HCT116 (cell line): ENCODE data around the gene SH2B3. TPM values are rescaled to one million over a fixed set of nuclear protein-coding genes. Genes with fewer than 3 reads are reported as not detected.

ENCODE experiments used
- ATAC-seq: fragments of 200-7000 bp; cut with Tn5 transposase; 2 replicates; pipeline ENCODE4 v1.9.1; 2020; ENCODE audit warnings: mild to moderate bottlenecking, moderate library complexity
- BruUV-seq: library from RNA; stranded (reverse); fragments of 400-500 nt; replicated peaks from 2 replicates; lab custom pipeline; 2021; lab: Mats Ljungman, UMichigan
- CTCF ChIA-PET: fragments of 300-600 bp; sonication (Branson Sonifier 250); formaldehyde crosslinking; loops from one replicate; lab custom pipeline; 2021; ENCODE audit warnings: antibody characterized with exemption; lab: Charles Lee
- POLR2A ChIA-PET: fragments of 300-600, 350-600 bp; sonication (Branson Sonifier 250); formaldehyde crosslinking; loops from one replicate; lab custom pipeline; 2021; ENCODE audit warnings: antibody characterized with exemption; lab: Charles Lee
- RAD21 ChIA-PET, 2 experiments: fragments of 300-600 bp; sonication (Branson Sonifier 250); formaldehyde crosslinking; loops; one replicate each; lab custom pipeline; 2023; ENCODE audit warnings: low total read pairs in 2 of 2; ENCODE audit not compliant: uncharacterized antibody in 2 of 2, unreplicated experiment in 2 of 2, low non-redundant PET in 1 of 2; lab: Charles Lee
- DNase-seq: peaks from one replicate; pipeline ENCODE4 v3.0.0-alpha.2; 2010; ENCODE audit warnings: low read depth, low spot score
- H2AFZ ChIP-seq: fragments of 200-600 bp; shearing (Covaris generic), sonication (generic); 2 replicates; pipeline ENCODE4 v1.6.1; 2017; ENCODE audit warnings: low read depth, mixed run types, mixed read lengths, antibody characterized with exemption, low read length; ENCODE audit not compliant: poor library complexity, severe bottlenecking
- H3K27ac ChIP-seq: 2 replicates; pipeline ENCODE4 v1.5.1; 2012; ENCODE audit warnings: low read depth, low read length
- H3K27me3 ChIP-seq: fragments of 200-600 bp; sonication (generic); 2 replicates; pipeline ENCODE4 v1.6.1; 2016; ENCODE audit warnings: mixed run types, low read length, mixed read lengths; ENCODE audit not compliant: insufficient read depth
- H3K36me3 ChIP-seq, 2 experiments: fragments of 200-500 bp in 1 of 2; fragments of 200-600 bp in 1 of 2; sonication (Bioruptor generic) in 1 of 2; sonication (generic) in 1 of 2; 2 replicates each; pipeline versions ENCODE4 v1.5.1 to v1.6.1; 2014 to 2016; ENCODE audit warnings: low read length in 2 of 2, inconsistent platforms in 1 of 2, mixed read lengths in 1 of 2, mixed run types in 1 of 2; ENCODE audit not compliant: insufficient read depth in 2 of 2, control insufficient read depth in 1 of 2
- H3K4me1 ChIP-seq, 2 experiments: fragments of 200-600 bp in 1 of 2; sonication (generic) in 1 of 2; 2 replicates each; pipeline versions ENCODE4 v1.5.1 to v1.6.1; 2012 to 2017; ENCODE audit warnings: low read length in 2 of 2, inconsistent platforms in 1 of 2, mild to moderate bottlenecking in 1 of 2, mixed read lengths in 1 of 2, mixed run types in 1 of 2, moderate library complexity in 1 of 2; ENCODE audit not compliant: insufficient read depth in 2 of 2, control insufficient read depth in 1 of 2
- H3K4me2 ChIP-seq: fragments of 200-600 bp; sonication (generic); 2 replicates; pipeline ENCODE4 v1.6.1; 2017; ENCODE audit warnings: mixed run types, low read length, mixed read lengths
- H3K4me3 ChIP-seq, 2 experiments: fragments of 200-600 bp in 1 of 2; sonication (generic) in 1 of 2; replicated peaks in 1 of 2; 2 replicates each; pipeline ENCODE4 v1.5.1; 2011 to 2016; ENCODE audit warnings: low read length in 2 of 2, control low read depth in 1 of 2, low read depth in 1 of 2, mild to moderate bottlenecking in 1 of 2, mixed read lengths in 1 of 2, mixed run types in 1 of 2
- H3K79me2 ChIP-seq: fragments of 200-600 bp; sonication (generic); 2 replicates; pipeline ENCODE4 v1.6.1; 2017; ENCODE audit warnings: mild to moderate bottlenecking, mixed run types, low read length, moderate library complexity, mixed read lengths; ENCODE audit not compliant: insufficient read depth
- H3K9ac ChIP-seq: fragments of 200-600 bp; sonication (generic); 2 replicates; pipeline ENCODE4 v1.6.1; 2016; ENCODE audit warnings: low read length, mixed read lengths
- H3K9me2 ChIP-seq: fragments of 200-600 bp; sonication (generic), shearing (Covaris generic); 2 replicates; pipeline ENCODE4 v1.6.1; 2017; ENCODE audit warnings: mixed run types, mild to moderate bottlenecking, moderate library complexity; ENCODE audit not compliant: insufficient read depth
- H3K9me3 ChIP-seq, 2 experiments: fragments of 200-500 bp in 1 of 2; fragments of 200-600 bp in 1 of 2; sonication (Bioruptor generic) in 1 of 2; sonication (generic) in 1 of 2; 2 replicates each; pipeline ENCODE4 v1.6.1; 2014 to 2017; ENCODE audit warnings: low read length in 2 of 2, mixed read lengths in 2 of 2, inconsistent platforms in 1 of 2, low read depth in 1 of 2, mild to moderate bottlenecking in 1 of 2, mixed run types in 1 of 2, moderate library complexity in 1 of 2; ENCODE audit not compliant: control insufficient read depth in 1 of 2, insufficient read depth in 1 of 2
- H4K20me1 ChIP-seq: fragments of 200-600 bp; sonication (generic), shearing (Covaris generic); 2 replicates; pipeline ENCODE4 v1.6.1; 2017; ENCODE audit warnings: mixed run types, mild to moderate bottlenecking, moderate library complexity; ENCODE audit not compliant: insufficient read depth
- EGR1 ChIP-seq: IDR thresholded peaks from 2 replicates; pipeline ENCODE4 v1.6.1; 2012; ENCODE audit warnings: low read depth
- ELF1 ChIP-seq: IDR thresholded peaks from 2 replicates; pipeline ENCODE4 v1.6.1; 2012; ENCODE audit warnings: low read depth, borderline replicate concordance
- FOSL1 ChIP-seq: IDR thresholded peaks from 2 replicates; pipeline ENCODE4 v1.6.1; 2012; ENCODE audit warnings: low read depth
- MAX ChIP-seq: IDR thresholded peaks from 2 replicates; pipeline ENCODE4 v1.6.1; 2012
- POLR2A ChIP-seq: IDR thresholded peaks from 2 replicates; pipeline ENCODE4 v1.7.0; 2011; ENCODE audit warnings: borderline replicate concordance; ENCODE audit not compliant: insufficient read depth, insufficient read length; ENCODE audit errors: extremely low read depth
- POLR2AphosphoS5 ChIP-seq: IDR thresholded peaks from 2 replicates; pipeline ENCODE4 v1.6.1; 2011; ENCODE audit warnings: mild to moderate bottlenecking, low read depth, low read length, moderate library complexity
- SP1 ChIP-seq: IDR thresholded peaks from 2 replicates; pipeline ENCODE4 v1.6.1; 2012; ENCODE audit warnings: low read depth
- intact Hi-C: fragments of 100-400 bp; cut with micrococcal nuclease; formaldehyde crosslinking; loops from 2 replicates; pipeline ENCODE4 v1.10.0; 2022
- total RNA-seq: library from RNA; stranded (reverse); gene quantifications from one replicate; pipeline ENCODE4 v1.2.1, GENCODE V29; 2021; ENCODE audit not compliant: unreplicated experiment
- TF ChIP-seq, protein P1 (sequence below), 3 experiments: fragments of 200-600 bp in 1 of 3; sonication (generic) in 1 of 3; IDR thresholded peaks in 2 of 3; conservative IDR thresholded peaks in 1 of 3; 2 replicates each; pipeline ENCODE4 v1.5.1; 2012 to 2017; ENCODE audit warnings: low read depth in 2 of 3, low read length in 2 of 3, antibody characterized with exemption in 1 of 3, borderline replicate concordance in 1 of 3, control low read depth in 1 of 3, mild to moderate bottlenecking in 1 of 3, mixed read lengths in 1 of 3, mixed run types in 1 of 3, moderate library complexity in 1 of 3; ENCODE audit not compliant: insufficient read depth in 1 of 3

Gene SH2B3
- total RNA-seq, 1 experiment from 2014 or later, result 17.3 TPM

- 0 out of 2 replicates have a peak, but pooled peaks cover 4% of the 10 kb centered on the region for H3K79me2 ChIP-seq
- TF ChIP-seq, protein P1, sequence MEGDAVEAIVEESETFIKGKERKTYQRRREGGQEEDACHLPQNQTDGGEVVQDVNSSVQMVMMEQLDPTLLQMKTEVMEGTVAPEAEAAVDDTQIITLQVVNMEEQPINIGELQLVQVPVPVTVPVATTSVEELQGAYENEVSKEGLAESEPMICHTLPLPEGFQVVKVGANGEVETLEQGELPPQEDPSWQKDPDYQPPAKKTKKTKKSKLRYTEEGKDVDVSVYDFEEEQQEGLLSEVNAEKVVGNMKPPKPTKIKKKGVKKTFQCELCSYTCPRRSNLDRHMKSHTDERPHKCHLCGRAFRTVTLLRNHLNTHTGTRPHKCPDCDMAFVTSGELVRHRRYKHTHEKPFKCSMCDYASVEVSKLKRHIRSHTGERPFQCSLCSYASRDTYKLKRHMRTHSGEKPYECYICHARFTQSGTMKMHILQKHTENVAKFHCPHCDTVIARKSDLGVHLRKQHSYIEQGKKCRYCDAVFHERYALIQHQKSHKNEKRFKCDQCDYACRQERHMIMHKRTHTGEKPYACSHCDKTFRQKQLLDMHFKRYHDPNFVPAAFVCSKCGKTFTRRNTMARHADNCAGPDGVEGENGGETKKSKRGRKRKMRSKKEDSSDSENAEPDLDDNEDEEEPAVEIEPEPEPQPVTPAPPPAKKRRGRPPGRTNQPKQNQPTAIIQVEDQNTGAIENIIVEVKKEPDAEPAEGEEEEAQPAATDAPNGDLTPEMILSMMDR (IDR thresholded peaks at IDR 0.05 in 2 of 3, conservative IDR thresholded peaks at IDR 0.05 in 1 of 3; ENCODE audit: borderline replicate concordance in 1 of 3, insufficient read depth in 1 of 3, low read depth in 2 of 3, low read length in 2 of 3), result no peak
- TF ChIP-seq EGR1, result no peak
- TF ChIP-seq MAX, result no peak
- TF ChIP-seq POLR2A, result no peak
- no peak for TF ChIP-seq FOSL1
- TF ChIP-seq SP1, result no peak
- TF ChIP-seq POLR2AphosphoS5, result no peak
- TF ChIP-seq ELF1, result no peak
- POLR2A ChIA-PET, result no interaction called here
Observed at GRCh38 chr12:111427417-111428074, 21.8 kb downstream of the SH2B3 start.

More at GRCh38 chr12:111427417-111428074, 21.8 kb downstream of the SH2B3 start:
- intact Hi-C loops, result no loop called here
- H3K4me1 ChIP-seq, result peaks cover 22 to 36% of the 10 kb centered on the region in 2 experiments
- no peaks in the 10 kb centered on the region for H3K36me3 ChIP-seq
- no peak overlapping the region for H2AFZ ChIP-seq
- DNase-seq (no peak), ATAC-seq (no peak)
- H3K9me2 ChIP-seq, result no peaks in the 10 kb centered on the region
- no peak overlapping the region for H3K4me3 ChIP-seq
- BruUV-seq, result no TSS peak
- H4K20me1 ChIP-seq, result no peaks in the 10 kb centered on the region
- ChIA-PET CTCF (interaction anchor here (1.2 kb wide), 1 partner anchor 14 kb away, joined by 3 read pairs; no protein-coding TSS in a partner anchor), RAD21 (no interaction called here)
- no peak overlapping the region for H3K9ac ChIP-seq
- H3K9me3 ChIP-seq, result no peaks in the 10 kb centered on the region
- no peak overlapping the region for H3K4me2 ChIP-seq
- no peaks in the 10 kb centered on the region for H3K27me3 ChIP-seq
- H3K27ac ChIP-seq, result no peak overlapping the region
